ENCODE results near the gene FGF2.
"Not testable (repeated sequence)": the region's sequence is repeated elsewhere in the genome, so short reads cannot be mapped to it uniquely, and the experiment has no call there.

Gene FGF2

DNA sequence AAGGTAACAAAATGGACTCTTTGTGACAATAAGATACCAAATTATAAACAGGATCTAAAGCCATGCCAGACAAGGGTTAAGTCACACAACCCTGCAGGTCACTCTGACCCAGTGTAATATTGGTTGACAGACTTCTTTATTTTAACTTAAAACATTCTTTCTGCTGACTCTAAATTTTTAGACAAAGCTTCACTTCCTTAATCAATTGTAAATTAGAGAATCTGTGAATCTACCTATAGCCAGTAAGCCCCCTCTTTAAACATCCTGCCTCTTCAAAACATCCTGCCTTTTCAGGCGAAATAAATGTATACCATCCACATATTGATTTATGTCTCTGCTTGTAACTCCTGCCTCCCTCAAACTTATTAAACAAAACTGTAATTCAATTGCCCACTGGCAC lies 81.6 kb downstream of the FGF2 start:
- DNase-seq = no peak

DNA sequence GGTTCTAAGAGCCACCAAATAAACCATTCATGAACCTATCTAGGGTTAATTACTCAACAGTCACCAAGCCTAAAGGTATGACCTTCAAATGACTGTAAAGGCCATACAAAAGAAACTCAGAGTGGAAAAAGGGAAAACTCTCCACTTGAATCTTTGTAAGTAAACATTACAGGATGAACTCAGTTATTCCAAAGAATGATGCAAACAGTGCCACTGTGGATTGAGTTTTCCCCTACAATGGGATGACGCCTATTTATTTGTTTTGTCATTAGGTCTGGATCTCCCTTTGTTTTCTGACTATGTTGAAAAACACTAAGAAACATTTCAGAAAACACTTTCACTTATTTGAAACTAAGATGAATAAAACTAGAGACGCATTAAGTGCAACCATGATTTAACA lies 83.1 kb downstream of the FGF2 start:
- intact Hi-C loops (cut with DNase I) = no loop called here
- DNase-seq = no peak

More for the DNA sequence above, 81.6 kb downstream of the FGF2 start:
- intact Hi-C loops (cut with DNase I) = no loop called here

DNA sequence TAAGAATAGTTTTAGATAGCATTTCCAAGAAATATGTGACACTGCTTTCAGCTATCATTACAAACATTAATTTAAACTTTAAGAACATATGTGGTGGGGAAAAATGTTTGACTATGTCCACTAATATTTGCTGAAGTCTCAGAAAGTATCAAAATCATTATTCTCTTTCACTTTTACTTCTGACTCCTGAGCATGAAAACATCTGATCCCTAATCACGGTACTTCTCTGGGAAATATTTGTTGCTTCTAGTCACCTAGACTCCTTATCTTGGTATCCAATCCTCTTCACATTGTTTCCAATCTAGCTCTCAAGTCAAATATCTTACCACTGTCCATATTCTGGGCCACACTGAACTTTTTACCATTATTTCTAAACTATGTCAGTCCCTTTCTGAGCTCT lies 85.0 kb downstream of the FGF2 start:
- intact Hi-C loops (cut with DNase I) = no loop called here
- no peak for DNase-seq

DNA sequence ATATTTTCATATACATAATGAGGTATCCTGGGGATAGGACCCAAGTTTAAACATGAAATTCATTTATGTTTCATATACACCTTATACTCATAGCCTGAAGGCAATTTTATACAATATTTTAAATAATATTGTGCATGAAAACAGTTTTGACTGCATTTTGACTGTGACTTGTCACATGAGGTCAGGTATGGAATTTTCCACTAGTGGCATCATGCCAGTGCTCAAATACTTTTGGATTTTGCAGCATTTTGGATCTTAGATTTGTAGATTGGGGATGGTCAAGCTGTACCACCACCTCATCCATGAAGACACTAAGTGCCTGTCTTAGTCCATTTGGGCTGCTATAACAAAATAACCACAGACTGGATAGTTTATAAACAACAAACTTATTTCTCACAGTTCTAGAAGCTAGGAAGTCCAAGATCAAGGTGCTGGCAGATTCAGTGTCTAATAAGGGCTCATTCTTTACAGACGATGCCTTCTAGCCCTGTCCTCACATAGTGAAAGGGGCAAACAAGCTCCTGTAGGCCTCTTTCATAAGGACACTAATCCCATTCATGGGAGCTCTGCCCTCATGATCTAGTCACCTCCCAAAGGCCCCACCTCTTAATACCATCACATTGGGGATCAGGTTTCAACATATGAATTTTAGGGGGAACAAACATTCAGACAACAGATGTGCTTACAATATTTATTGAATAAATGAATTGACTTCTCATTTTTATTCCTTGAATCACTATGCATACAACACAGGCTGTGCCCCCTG lies 86.4 kb downstream of the FGF2 start:
- DNase-seq = no peak
- intact Hi-C loops (cut with DNase I) = no loop called here

DNA sequence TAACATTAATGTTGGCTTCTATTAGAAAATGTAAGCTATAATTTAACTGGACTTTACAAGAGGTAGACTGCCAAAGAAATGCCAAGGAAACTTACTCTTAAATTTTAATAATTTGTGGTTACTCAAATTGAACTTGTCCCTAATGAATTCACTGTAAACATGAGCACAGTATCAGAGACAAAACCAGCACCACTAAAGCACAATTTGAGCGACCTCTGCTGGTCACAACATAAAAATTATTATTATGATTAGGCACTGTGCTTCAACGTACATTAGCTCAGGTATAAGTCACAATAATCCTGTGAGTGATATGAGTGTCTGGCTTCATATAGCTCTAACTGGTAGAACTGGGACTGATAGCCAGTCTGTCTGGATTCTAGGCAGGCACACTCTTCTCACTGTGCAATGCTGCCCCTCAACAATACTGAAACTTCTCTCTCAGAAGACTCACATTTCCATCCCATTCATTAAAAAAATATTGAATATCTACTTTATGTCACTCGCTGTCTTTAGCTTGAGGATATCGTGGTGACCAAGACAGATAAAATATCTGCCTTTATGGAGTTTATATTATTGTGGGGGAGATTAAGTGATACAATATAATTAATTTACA lies 87.8 kb downstream of the FGF2 start:
- intact Hi-C loops (cut with DNase I) = no loop called here
- peak in 10 of 42 donors; percentile 10 to 52 (median 24) for DNase-seq

DNA sequence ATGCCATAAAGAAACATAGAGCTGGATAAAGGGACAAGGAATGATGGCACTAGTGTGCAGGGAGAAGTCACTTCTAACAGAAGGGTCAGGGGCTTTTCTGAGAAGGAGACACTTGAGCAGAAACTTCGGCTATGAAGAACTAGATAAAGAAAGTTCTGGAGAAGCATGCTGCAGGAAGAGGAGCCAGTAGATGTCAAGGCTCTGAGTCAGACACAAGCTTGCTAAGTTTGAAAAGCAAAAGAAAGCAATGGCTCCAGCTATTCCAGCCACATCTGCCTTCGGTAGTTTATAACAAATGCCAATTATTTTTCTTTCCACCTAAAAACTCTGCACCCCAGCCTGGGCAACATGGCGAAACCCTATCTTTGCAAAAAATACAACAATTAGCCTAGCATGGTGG lies 88.3 kb downstream of the FGF2 start:
- intact Hi-C loops (cut with DNase I) = no loop called here
- DNase-seq = no peak

DNA sequence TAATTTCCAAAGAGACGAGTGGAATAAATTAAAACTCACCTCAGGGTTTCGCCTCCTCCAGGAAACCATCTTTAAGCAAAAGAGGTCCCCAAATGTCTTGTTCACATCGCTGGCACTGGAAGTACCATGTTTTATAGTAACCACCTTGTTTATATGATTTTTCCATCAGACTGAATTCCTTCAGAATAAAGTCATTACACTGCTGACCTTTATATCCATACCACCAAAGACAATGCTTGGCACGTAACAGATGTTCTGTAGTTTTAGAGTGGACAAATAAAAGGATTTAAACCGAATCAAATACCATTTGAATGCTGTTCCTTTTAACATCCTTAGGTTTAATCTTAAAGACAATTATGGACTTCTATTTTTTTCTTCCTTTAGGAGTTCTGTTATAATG lies 91.1 kb downstream of the FGF2 start:
- intact Hi-C loops (cut with DNase I) = no loop called here
- no peak for DNase-seq

DNA sequence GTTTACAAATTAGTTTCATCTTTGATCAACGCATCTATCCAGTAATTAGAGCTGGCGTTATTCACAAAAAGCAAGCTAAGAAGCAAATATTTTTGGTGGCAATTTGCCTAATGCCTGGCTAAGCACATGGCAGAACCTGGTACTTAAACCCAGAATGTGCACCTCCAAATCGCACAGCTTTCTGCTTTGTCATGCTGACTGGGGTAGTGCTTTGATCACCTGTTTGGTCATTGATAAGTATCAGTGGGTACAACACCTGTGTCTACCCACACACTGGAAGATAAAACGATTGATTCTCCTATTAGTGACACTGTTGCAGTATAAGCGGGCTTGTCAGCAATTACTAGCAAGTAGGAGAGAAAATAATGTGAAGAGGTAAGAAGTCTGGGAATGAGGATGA lies 93.8 kb downstream of the FGF2 start:
- no peak for DNase-seq
- intact Hi-C loops (cut with DNase I) = loop anchor here (5.0 to 10.0 kb wide), 3 partner anchors 66 to 188 kb away; partner anchors contain the start of gene BBS12

DNA sequence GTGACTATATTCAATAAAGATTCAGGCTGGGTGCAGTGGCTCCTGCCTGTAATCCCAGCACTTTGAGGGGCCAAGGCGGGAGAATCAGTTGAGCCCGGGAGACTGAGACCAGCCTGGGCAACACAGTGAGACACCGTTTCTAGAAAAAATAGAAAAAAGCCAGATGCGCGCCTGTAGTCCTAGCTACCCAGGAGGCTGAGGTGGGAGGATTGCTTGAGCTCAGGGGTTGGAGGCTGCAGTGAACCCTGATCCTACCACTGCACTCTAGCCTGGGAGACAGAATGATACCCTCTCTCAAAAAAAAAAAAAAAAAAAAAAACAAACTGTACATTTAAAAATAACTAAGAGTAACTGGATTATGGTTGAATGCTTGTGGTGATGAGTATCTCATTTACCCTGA lies 94.7 kb downstream of the FGF2 start:
- no peak for DNase-seq
- intact Hi-C loops (cut with DNase I) = loop anchor here (5.0 to 10.0 kb wide), 3 partner anchors 66 to 189 kb away; partner anchors contain the start of gene BBS12

DNA sequence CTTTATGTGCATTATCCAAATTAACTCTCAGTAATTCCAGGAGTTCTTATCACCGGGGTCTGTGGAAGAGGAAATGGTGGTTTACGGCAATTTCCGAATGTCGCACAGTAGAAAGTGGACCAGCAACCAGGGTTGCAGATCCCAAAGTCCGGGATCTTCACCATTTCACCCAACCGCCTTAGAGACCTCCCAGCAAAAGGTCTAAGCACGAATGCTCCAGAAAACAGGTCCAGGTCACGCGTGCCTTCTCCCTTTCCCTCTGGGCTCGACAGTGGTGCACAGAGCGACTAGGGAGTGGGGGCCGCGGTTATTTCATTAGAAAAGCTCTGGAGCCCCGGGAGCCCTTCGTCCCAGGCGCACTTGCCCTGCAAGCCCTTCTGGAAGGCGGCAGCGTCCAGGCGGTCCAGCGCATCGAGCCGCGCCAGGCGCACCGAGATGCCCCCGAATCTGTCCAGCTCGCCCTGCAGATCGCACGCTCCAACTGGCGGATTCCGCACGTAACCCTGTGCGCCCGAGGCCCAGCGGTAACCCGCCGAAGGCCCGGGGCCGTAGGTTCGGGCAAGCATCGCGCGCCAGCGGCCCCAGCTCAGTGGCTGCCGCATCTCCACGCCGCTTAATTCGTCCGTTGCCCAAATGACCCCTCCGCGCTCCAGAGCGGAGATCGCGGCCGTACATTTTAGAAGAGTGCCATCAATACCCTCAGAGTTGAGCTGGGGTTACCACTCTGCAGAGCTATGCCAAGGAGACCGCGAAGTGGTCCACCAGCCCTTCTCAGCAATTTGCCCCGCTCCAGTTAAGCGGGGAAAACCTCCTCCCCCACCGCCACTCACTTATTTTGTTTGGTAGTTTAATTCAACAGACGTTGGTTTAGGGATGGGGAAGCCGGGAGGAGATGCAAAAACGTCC lies 95.6 kb downstream of the FGF2 start, which contains the start of gene NUDT6:
Gene NUDT6, minus strand, starts transcription at position 627 of the 906 bp plus-strand sequence. Its CDS starts 25 bp downstream, at position 602.
- peak; percentile 55 to 89 (median 76) for DNase-seq
- intact Hi-C loops (cut with DNase I) = loop anchor here (5.0 to 10.0 kb wide), 3 partner anchors 67 to 190 kb away; partner anchors contain the start of gene BBS12

GRCh38 chr4:122922877-122923511 lies 96.4 kb downstream of the FGF2 start:
- DNase-seq = peak; percentile 87 to 97 (median 94)
- intact Hi-C loops (cut with DNase I) = loop anchor here (5.0 to 10.0 kb wide), 3 partner anchors 68 to 191 kb away; partner anchors contain the start of gene BBS12

DNA sequence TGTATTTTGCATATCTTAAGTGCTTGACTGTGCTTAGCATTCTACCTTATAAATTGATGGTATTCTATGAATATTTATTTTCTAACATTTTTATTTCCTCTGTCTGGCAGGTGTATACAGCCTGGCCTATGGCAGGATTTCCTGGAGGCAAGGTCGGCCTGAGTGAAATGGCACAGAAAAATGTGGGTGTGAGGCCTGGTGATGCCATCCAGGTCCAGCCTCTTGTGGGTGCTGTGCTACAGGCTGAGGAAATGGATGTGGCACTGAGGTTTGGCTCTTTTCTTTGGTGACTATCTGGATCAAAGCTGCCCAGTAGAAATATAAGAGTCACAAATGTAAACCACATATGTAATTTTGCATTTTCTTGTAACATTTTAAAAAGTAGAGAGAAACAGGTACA lies 102.3 kb downstream of the FGF2 start:
- intact Hi-C loops (cut with DNase I) = loop anchor here (10.0 kb wide), 1 partner anchor 74 kb away; no protein-coding TSS in a partner anchor
- no peak for DNase-seq

DNA sequence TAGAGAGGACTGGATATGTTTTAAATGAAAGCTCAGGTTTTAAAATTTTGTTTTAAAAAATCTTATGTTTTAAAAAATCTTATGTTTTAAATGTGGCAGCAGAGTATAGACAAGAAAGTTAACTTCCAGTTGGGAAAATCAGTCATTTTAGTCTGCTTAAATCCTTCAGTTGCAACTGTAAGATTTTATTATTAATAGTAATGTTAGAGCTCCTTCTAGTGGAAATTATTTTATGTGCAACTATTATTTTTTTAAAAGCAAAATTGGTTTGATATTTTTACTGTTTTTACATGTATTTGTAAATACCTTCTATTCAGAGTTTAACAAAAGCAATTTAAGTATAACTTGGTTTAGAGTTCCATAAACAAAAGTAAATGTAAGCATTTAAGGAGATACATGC lies 104.2 kb downstream of the FGF2 start:
- intact Hi-C loops (cut with DNase I) = no loop called here
- DNase-seq = no peak

DNA sequence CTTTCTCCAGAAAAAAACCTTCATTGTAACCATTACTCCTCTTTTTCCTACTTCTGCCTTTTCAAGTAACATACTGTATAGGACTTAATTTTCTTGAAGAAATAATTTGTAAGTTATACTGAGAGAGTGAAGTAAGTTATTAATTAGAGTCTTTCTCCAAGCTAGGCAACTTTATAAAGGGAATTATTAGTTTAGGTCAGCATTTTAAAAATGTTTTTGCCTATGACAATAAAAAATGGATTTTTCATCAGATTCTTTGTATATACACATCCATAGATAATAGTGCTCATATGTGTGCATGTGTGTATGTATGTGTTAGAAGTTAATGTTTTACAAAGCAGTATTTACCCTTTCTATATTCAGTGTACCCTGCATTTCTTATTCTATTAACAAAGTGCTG lies 106.1 kb downstream of the FGF2 start:
- intact Hi-C loops (cut with DNase I) = no loop called here
- DNase-seq = no peak

- DNase-seq; intact Hi-C loops (cut with DNase I): not testable (repeated sequence)
Measured at GRCh38 chr4:122945136-122945535, 118.5 kb downstream of the FGF2 start.

DNA sequence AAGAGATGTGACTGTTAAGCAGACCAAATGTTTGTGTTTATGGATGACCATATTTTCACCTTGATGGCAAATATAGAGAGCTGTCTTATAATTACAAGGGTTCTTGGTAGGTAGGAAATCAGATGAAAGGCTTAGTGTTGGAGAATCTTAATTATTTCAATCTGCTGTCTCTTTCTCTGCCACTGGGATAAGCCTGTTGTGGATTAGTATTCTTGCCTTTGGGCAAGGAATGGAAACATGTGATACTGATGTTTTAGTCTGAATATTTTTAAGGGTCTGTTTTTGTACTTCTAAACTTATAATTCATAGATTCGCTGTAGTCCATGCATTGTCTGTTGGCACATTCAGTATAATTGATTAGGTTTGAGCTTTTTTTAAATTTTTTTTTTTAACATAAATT lies 119.5 kb downstream of the FGF2 start:
- intact Hi-C loops (cut with DNase I) = no loop called here

More for the DNA sequence above, 119.5 kb downstream of the FGF2 start:
- DNase-seq = no peak
